GM03348 (cell line): Measurements from ENCODE around the gene HEPH.
"Not testable (repeated sequence)": the region's sequence is repeated elsewhere in the genome, so short reads cannot be mapped to it uniquely, and the experiment has no call there.

ENCODE experiments used
- DNase-seq: peaks from one replicate; pipeline ENCODE4 v3.0.0; 2012; ENCODE audit warnings: low spot score

HEPH gene, protein sequence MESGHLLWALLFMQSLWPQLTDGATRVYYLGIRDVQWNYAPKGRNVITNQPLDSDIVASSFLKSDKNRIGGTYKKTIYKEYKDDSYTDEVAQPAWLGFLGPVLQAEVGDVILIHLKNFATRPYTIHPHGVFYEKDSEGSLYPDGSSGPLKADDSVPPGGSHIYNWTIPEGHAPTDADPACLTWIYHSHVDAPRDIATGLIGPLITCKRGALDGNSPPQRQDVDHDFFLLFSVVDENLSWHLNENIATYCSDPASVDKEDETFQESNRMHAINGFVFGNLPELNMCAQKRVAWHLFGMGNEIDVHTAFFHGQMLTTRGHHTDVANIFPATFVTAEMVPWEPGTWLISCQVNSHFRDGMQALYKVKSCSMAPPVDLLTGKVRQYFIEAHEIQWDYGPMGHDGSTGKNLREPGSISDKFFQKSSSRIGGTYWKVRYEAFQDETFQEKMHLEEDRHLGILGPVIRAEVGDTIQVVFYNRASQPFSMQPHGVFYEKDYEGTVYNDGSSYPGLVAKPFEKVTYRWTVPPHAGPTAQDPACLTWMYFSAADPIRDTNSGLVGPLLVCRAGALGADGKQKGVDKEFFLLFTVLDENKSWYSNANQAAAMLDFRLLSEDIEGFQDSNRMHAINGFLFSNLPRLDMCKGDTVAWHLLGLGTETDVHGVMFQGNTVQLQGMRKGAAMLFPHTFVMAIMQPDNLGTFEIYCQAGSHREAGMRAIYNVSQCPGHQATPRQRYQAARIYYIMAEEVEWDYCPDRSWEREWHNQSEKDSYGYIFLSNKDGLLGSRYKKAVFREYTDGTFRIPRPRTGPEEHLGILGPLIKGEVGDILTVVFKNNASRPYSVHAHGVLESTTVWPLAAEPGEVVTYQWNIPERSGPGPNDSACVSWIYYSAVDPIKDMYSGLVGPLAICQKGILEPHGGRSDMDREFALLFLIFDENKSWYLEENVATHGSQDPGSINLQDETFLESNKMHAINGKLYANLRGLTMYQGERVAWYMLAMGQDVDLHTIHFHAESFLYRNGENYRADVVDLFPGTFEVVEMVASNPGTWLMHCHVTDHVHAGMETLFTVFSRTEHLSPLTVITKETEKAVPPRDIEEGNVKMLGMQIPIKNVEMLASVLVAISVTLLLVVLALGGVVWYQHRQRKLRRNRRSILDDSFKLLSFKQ

DNA sequence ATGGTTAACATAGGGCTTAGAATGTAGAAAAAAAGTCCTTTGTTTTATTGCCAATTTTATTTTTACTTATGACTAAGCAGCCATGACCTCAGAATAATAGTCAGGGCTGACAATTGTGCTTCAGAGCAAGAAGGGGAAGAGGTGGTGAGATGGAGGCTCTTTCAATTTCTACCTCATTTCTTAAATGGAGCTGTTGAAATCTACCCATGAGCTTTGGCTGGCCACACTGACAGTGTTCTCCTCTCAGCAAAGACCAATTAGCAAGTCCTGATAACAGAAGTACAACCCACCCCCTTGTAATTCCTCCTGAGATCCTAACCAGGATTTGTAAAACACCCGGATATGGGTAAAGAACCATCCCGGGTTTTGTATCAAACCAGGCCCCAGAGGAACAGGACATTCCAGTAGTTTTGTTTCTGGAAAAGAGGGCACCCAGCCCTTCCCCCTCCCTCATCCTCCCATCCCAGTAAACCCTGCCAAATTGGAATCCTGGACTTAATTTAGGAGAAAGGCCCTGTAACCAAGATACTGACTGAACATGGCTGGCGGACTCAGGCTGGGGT is at the start of gene HEPH:
Gene HEPH, plus strand, starts transcription at position 399 of the 563 bp plus-strand sequence. CDS start 6,324 bp downstream, outside the sequence.
- peak; percentile 49 for DNase-seq

DNA sequence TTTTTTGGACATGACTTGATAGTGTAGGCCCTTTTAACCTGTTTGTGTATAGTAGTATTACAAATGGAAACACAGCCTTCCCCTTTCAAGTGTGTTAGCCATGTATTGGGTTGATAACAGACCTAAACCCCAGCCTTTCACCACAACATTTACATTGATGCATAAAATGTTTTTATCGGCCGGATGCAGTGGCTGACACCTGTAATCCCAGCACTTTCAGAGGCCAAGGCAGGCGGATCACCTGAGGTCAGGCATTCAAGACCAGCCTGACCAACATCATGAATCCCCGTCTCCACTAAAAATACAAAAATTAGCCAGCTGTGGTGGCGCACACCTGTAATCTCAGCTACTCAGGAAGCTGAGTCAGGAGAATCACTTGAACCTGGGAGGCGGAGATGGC is 45.3 kb upstream of the HEPH start:
- not testable (repeated sequence) for DNase-seq

DNA sequence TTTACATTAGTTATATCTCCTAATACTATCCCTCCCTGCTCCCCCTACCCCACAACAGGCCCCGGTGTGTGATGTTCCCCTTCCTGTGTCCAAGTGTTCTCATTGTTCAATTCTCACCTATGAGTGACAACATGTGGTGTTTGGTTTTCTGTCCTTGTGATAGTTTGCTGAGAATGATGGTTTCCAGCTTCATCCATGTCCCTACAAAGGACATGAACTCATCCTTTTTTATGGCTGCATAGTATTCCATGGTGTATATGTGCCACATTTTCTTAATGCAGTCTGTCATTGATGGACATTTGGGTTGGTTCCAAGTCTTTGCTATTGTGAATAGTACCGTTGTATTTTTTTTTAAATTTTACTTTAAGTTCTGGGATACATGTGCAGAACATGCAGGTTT is 42.7 kb upstream of the HEPH start:
- DNase-seq: not testable (repeated sequence)

DNA sequence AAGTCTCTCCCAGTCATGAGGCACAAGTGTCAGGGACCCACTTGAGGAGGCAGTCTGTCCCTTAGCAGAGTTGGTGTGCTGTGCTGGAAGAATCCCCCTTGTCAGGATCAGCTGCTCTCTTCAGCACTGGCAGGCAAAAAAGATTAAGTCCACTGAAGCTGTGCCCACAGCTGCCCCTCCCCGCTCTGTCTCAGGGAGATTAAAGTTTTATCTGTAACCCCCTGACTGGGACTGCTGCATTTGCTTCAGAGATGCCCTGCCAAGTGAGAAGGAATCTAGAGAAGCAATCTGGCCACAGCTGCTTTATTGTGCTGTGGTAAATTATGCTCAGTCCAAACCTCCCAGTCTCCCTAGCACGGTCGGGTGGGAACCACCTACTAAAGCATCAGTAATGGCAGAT is 37.4 kb upstream of the HEPH start:
- DNase-seq: no peak

DNA sequence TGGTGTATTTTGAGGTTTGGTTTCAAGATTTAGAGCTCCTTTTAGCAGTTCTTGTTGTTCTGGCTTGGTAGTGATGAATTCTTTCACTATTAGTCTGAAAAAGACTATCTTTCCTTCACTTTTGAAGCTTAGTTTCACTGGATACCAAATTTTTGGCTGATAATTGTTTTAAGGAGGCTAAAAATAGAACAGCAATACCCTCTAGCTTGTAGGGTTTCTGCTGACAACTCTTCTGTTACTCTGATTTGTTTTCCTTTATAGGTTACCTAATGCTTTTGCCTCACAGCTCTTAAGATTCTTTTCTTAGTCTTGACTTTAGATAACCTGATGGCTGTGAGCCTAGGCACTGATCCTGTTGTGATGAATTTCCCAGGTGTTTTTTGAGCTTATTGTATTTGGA is 33.6 kb upstream of the HEPH start:
- DNase-seq: no peak

DNA sequence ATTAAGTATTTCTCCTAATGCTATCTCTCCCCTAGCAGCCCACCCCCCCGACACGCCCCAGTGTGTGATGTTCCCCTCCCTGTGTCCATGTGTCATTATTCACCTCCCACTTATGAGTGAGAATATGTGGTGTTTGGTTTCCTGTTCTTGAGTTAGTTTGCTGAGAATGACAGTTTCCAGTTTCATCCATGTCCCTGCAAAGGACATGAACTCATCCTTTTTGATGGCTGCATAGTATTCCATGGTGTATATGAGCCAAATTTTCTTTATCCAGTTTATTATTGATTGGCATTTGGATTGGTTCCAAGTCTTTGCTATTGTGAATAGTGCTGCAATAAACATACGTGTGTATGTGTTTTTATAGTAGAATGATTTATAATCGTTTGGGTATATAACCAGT is 28.8 kb upstream of the HEPH start:
- not testable (repeated sequence) for DNase-seq

DNA sequence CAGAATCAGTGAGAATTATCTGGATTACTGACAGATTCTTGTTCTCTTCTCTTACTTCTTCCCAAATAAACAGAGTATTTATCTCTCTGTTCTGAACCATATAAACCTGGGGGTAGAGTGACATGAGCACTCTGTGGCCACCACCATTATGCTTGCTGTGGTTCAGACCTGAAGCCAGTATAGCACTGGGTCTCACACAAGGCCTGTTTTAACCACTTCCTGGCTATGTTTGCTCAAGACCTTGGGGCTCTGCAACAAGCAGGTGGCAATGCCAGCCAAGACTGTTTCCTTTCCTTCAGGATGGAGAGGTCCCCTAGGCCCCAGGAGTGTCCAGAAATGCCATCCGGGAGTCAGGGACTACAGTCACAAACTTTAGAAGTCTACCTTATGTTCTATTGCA is 21.7 kb upstream of the HEPH start:
- no peak for DNase-seq

DNA sequence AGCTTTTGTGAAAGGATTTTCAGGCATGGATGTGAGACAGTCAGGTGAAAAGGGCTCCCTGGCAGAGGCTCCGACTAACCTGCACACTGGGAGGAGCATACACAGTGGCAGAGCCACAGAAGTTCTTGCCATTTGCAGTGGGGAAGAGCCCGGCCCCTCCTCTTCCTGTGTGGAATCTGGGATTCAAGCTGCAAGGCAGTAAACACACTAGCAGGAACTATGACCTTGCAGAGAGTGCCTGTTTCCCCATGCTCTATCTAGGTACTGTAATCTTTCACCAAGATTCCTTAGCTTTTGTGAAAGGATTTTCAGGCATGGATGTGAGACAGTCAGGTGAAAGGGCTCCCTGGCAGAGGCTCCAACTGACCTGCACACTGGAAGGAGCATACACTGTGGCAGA is 19.8 kb upstream of the HEPH start:
- no peak for DNase-seq

DNA sequence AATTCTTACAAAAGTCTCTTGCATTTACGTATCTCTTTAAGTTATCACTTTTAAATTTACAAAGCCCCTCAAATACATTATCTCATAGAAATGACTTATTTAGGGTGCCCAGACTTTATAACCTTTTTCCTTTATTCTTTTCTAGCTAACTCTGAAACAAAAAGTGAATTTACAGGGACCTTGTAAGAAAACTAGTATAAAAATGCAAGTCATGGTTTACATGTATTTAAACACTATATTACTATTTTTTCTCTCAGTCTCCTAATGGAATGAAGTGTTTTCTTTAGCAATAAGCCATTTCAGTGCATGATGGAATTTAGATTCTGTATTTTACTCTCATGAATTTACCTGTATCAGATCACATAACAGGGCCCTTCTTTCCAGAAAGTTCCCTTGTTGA is 14.5 kb upstream of the HEPH start:
- DNase-seq: no peak

DNA sequence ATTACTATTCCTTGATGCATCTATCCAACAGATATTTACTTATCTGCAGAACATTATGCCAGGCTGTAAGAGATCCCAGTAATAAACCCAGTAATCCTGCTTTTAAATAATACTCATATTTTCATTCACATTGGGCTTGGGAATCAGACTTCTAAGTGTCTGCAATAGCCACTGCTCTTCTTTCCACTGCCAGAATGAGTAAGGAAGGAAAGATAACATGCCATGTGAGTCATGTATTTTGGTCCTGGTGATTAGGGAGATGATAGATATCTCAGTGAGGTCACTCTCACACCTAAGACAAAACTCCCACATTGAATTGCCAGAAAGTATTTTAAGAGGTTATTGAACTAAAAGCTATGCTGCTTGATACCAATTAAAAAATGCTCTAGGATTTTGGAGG is 13.9 kb upstream of the HEPH start:
- no peak for DNase-seq

DNA sequence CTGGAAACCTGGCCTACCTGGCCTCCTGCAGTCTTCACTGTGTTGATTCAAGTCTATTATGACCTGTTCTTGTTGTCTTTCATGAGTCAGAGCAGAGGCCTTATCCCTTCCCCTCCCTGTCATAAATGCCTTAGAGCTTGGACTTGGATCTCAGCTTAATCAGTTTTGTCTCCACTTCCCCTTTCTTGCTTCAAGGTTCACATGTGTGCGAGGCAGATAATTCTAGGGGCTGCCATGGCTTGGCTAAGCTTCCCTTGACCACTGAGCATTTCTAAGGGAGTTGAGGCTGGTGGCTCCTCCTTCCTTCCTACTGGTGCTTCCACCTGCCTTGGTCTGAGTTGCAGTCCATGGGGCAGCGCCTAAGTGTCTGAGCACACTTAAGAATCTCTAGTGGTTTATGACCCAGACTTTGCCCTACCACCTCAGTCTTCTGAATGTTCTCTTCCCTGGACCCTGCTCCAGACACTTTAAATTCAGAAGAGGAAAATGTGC is 1.7 kb upstream of the HEPH start:
- DNase-seq: no peak

DNA sequence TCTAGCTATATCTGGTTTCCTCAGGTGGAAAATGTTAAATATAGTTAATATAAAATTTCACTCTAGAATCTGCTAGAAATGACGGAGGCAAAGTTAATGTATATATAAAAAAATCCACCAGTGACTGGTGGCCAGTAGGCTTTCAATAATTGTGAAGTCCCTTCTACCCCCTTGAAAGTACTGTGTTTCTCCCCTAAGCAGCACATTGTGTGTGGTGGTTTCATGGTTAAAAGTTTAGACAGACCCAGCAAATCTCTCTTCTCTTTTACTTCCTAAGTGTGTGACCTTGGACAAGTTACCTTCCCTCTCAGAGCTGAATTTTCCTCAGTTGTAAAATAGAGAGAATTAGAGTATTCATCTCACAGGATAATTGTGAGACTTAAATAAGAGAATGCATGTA is 600 bp upstream of the HEPH start:
- no peak for DNase-seq

DNA sequence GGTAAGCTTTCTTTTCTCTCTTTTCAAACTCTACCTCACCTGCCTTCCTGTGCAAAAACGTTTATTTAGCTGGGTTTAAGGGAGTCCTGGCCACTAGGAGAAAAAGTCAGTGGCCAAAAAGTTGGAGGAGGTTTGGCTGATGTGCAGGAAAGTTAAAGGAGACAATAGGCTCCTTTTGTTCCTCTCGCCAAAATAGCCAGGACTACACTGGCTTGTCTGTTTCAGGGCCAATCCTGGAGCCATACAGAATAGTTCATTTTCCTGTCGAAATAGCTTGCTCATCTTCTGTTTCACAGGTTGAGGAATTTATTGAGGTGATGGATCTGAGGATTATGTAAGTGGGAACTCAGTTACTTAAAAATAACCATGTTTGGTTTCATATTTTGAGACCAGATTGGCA is 423 bp downstream of the HEPH start:
- no peak for DNase-seq

DNA sequence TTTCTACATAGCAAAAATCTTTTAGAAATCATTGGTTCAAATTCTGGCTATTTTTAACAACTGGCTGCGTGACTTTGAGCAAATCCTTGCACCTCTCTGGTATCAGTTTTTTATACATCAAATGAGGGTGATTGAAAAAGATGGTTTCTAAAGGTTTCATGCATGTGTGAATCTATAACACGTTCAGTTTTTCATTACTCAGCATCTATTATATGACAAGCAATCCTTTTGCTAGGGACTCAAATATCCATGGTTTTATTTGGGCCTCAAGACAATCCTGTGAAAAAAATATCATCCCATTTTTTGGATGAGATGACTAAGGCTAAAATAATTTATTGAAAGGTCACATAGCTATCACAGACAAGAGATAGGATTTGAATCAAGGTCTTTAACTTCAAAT is 884 bp downstream of the HEPH start:
- no peak for DNase-seq

DNA sequence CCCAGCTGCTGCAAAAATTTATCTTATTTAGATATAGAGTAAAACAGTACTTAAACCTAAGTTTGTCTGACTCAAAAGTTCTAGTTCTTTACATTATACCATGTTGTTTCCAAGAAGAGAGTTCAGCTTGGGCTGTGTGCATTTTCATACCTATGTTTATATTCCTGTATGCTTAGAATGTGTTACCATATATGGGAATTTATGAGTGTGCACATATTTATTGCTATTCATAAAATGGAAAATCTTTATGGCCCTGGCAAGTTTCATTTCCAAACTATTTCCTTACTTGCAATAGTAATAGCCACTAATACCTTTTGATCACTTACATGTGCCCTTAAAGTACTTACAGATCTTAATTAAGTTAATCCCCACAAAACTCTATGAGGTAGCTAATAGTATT is 2.6 kb downstream of the HEPH start:
- no peak for DNase-seq

DNA sequence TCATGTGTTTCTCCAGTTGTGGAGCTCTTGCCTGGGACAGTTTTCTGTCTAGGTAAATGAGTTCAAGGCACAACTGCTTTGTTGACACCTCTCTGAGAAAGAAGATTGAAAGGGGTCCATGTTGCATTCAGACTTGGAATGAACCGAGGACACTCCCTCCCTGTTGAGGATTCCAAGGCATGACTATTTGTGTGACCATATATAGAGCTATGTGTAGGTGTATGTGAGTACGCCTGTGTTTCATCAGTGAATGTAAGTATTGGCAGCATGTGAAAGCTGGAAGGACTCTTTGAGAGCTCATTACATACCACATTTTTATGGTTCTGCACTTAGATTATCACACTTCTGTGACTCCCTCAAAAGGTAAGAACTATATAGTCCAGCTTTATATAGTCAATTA is 3.4 kb downstream of the HEPH start:
- no peak for DNase-seq

DNA sequence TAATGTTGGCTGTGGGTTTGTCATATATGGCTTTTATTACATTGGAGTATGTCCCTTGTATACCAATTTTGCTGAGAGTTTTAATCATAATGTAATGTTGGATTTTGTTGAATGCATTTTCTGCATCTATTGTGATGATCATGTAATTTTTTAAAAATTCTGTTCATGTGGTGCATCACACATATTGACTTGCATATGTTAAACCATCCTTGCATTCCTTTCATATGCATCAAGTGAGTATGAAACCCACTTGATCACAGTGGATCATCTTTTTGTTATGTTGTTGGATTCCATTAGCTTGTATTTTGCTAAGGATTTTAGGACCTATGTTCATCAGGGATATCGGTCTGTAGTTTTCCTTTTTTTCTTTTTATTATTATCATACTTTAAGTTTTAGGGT is 12.1 kb downstream of the HEPH start:
- no peak for DNase-seq

DNA sequence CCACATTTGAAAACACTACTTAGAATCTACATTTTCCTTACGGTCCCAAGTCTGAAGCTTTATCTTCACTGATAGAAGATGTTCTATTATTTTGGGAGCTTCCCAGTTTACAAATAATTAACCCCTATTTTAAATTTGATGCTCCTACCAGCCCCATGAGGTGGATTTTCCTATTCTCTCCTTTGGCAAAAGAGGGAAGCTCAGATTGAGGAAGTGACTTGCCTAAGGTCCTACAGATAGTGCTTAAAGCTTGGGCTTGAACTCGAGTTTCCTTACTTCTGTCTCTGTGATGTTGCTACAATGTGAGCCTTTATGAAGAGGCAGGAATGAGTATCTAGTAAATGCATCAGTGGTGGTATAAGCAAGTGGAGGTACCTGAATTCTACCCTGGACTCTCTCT is 27.5 kb downstream of the HEPH start:
- no peak for DNase-seq

DNA sequence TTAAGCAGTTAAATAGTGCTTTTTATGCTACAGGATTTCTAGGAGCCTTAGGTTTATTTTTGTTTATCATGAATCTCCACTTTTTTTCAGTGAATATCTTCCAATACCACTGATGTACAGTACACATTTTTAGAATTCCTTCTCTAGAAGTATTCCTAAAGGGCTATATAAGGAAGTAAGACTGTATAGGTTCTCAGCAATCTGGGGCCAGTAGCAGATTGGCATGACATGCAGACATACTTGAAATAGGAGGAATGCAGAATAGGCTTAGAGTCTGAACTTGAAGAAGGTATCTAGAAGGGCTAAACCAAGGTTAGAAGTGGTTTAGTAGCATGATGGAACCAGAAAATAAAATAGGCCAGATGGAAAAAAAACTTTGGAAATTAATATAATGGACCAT is 29.8 kb downstream of the HEPH start:
- no peak for DNase-seq

DNA sequence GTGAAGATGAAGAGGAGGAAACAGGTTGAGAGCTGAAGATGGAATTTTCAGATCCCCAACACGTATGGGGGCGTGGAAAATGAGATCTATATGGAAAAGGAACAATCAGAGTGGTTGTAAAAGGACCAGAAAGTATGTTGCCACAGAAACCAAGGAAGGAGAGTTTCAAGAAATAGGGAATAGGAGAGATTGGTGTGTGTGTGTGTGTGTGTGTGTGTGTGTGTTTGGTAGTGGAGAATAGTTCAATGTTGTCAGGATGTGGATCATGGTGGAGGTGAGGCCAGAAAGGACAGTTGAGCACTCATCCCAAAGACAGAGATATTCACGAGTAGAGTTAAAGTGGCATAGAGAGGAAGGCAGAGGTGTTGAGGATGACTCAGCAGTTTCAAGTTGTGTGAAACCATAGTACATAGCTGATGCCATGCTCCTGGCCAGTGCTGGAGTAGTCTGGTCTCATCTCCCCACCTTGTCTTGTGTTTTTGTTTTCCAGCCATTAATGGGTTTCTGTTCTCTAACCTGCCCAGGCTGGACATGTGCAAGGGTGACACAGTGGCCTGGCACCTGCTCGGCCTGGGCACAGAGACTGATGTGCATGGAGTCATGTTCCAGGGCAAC is 36.1 kb downstream of the HEPH start:
- DNase-seq: no peak

DNA sequence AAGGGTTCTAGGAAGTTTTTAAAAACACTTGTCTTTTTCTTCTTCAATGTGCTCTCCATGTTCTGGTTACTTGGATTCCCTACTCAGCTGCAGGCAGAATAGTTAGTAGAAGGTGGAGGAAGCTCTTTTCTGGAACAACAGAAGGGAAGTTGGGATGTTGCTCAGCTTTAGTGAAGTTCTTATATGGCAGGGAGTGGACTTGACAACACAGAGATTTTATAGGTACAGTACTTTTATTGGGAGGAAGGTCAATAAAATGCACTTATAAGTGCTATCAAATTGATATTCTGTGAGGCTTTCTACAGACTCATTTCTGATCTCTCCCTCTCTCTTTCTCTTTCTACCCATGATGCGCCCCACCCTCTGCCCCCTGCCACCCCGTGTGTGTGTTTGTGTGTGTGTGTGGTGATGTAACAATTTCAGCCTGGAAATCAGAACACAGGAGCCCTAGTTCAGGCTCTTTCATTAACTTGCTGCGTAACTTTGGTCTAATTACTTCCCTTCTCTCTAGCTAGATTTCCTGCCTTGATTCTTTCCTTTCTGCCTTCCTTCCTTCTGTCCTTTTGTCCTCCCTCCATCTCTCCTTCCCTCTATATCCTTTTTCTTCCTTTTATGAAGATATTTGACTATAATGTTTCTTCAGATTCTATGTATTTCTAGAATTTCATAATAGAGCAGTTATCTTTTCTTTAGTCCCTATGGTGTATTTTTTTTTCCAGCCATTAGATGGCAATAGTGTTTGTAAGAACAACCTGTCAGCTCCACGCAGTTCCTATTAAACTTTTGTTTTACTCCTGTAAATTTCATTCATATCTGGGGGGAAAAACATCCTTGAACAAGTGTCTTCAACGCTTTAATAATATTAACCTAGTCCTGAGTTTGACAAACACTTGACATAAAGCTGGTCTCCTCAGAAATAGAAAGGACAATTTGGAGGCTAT is 37.1 kb downstream of the HEPH start:
- DNase-seq: peak; percentile 19
